IMR-90 (cell line): ENCODE results near the gene ADISSP. TPM values are rescaled to one million over a fixed set of nuclear protein-coding genes. Genes with fewer than 3 reads are reported as not detected.

ENCODE experiments used
- ATAC-seq: fragments of 200-7000 bp; cut with Tn5 transposase; 2 replicates; pipeline ENCODE4 v1.9.1; 2020; ENCODE audit warnings: low read depth, mild to moderate bottlenecking, moderate library complexity
- BruUV-seq: library from RNA; stranded (reverse); fragments of 400-500 nt; replicated peaks from 2 replicates; lab custom pipeline; 2021; lab: Mats Ljungman, UMichigan
- CTCF ChIA-PET: fragments of 300-600 bp; formaldehyde crosslinking; extraction: SDS; loops from one replicate; lab custom pipeline; 2021; ENCODE audit warnings: antibody characterized with exemption; lab: Yijun Ruan, JAX
- POLR2A ChIA-PET: fragments of 300-600 bp; sonication (Branson Sonifier 250); formaldehyde crosslinking; loops from one replicate; lab custom pipeline; 2022; ENCODE audit warnings: antibody characterized with exemption; ENCODE audit not compliant: unreplicated experiment; lab: Charles Lee
- DNase-seq: peaks from one replicate; pipeline ENCODE4 v3.0.0; 2013
- H2AFZ ChIP-seq: replicated peaks from 2 replicates; pipeline ENCODE3; 2013; ENCODE audit warnings: low read length, mild to moderate bottlenecking; ENCODE audit not compliant: poor library complexity
- H2AK5ac ChIP-seq: 2 replicates; pipeline ENCODE4 v1.6.1; 2013; ENCODE audit warnings: low read depth, low read length, inconsistent platforms
- H2AK9ac ChIP-seq: replicated peaks from 2 replicates; pipeline ENCODE3; 2013; ENCODE audit warnings: mild to moderate bottlenecking, low read depth, low read length, moderate library complexity; ENCODE audit not compliant: poor library complexity
- H2BK120ac ChIP-seq: 2 replicates; pipeline ENCODE4 v1.6.1; 2013; ENCODE audit warnings: low read depth, low read length, inconsistent platforms
- H2BK15ac ChIP-seq: 3 replicates; pipeline ENCODE4 v1.6.1; 2013; ENCODE audit warnings: low read depth, low read length, inconsistent platforms
- H2BK20ac ChIP-seq: 2 replicates; pipeline ENCODE4 v1.6.1; 2013; ENCODE audit warnings: low read depth, mild to moderate bottlenecking, inconsistent platforms, low read length, moderate library complexity
- H2BK5ac ChIP-seq: 2 replicates; pipeline ENCODE4 v1.6.1; 2013; ENCODE audit warnings: mild to moderate bottlenecking, low read depth, low read length, inconsistent platforms; ENCODE audit not compliant: poor library complexity, severe bottlenecking
- H3K14ac ChIP-seq: replicated peaks from 2 replicates; pipeline ENCODE4 v1.6.1; 2013; ENCODE audit warnings: low read depth, low read length, inconsistent platforms
- H3K18ac ChIP-seq: 2 replicates; pipeline ENCODE4 v1.6.1; 2013; ENCODE audit warnings: low read depth, low read length, control low read depth
- H3K23ac ChIP-seq: 2 replicates; pipeline ENCODE4 v1.6.1; 2013; ENCODE audit warnings: low read depth, low read length, inconsistent platforms
- H3K27ac ChIP-seq: 2 replicates; pipeline ENCODE4 v1.5.1; 2013; ENCODE audit warnings: mild to moderate bottlenecking, control low read depth, low read length; ENCODE audit not compliant: insufficient read depth
- H3K27me3 ChIP-seq: 2 replicates; pipeline ENCODE4 v1.6.1; 2013; ENCODE audit warnings: low read length; ENCODE audit not compliant: control insufficient read depth, insufficient read depth
- H3K36me3 ChIP-seq: 2 replicates; pipeline ENCODE4 v1.6.1; 2013; ENCODE audit warnings: low read length, mixed read lengths; ENCODE audit not compliant: control insufficient read depth, insufficient read depth
- H3K4ac ChIP-seq: 2 replicates; pipeline ENCODE4 v1.6.1; 2013; ENCODE audit warnings: low read depth, low read length, inconsistent platforms
- H3K4me1 ChIP-seq: 2 replicates; pipeline ENCODE4 v1.6.1; 2013; ENCODE audit warnings: low read length, mixed read lengths; ENCODE audit not compliant: control insufficient read depth, insufficient read depth
- H3K4me2 ChIP-seq: 2 replicates; pipeline ENCODE4 v1.6.1; 2013; ENCODE audit warnings: low read depth, mild to moderate bottlenecking, control low read depth, low read length, moderate library complexity
- H3K4me3 ChIP-seq: 2 replicates; pipeline ENCODE4 v1.5.1; 2013; ENCODE audit warnings: low read depth, mild to moderate bottlenecking, control low read depth, low read length, moderate library complexity; ENCODE audit not compliant: insufficient read depth
- H3K56ac ChIP-seq: 2 replicates; pipeline ENCODE4 v1.6.1; 2013; ENCODE audit warnings: low read length, inconsistent platforms; ENCODE audit not compliant: insufficient read depth; ENCODE audit errors: extremely low read depth
- H3K79me1 ChIP-seq, 2 experiments: 2 replicates each; pipeline ENCODE4 v1.6.1; 2013; ENCODE audit warnings: low read length in 2 of 2, inconsistent platforms in 1 of 2, low read depth in 1 of 2
- H3K9ac ChIP-seq: 2 replicates; pipeline ENCODE4 v1.6.1; 2013; ENCODE audit warnings: low read depth, low read length, control low read depth
- H3K9me1 ChIP-seq: 2 replicates; pipeline ENCODE4 v1.6.1; 2013; ENCODE audit warnings: low read length, inconsistent platforms; ENCODE audit not compliant: insufficient read depth
- H3K9me3 ChIP-seq: 2 replicates; pipeline ENCODE4 v1.6.1; 2013; ENCODE audit warnings: low read length; ENCODE audit not compliant: control insufficient read depth, insufficient read depth
- H4K20me1 ChIP-seq: 2 replicates; pipeline ENCODE4 v1.6.1; 2013; ENCODE audit warnings: low read length, inconsistent platforms; ENCODE audit not compliant: insufficient read depth
- H4K5ac ChIP-seq: 2 replicates; pipeline ENCODE4 v1.6.1; 2013; ENCODE audit warnings: mild to moderate bottlenecking, low read depth, low read length, control low read depth
- H4K8ac ChIP-seq, 2 experiments: 2 replicates each; pipeline ENCODE4 v1.6.1; 2013; ENCODE audit warnings: low read depth in 2 of 2, low read length in 2 of 2, control low read depth in 1 of 2, inconsistent platforms in 1 of 2
- H4K91ac ChIP-seq: 2 replicates; pipeline ENCODE4 v1.6.1; 2013; ENCODE audit warnings: low read depth, low read length, inconsistent platforms; ENCODE audit not compliant: insufficient read depth
- BHLHE40 ChIP-seq: fragments of 150-350 bp; IDR thresholded peaks from 2 replicates; pipeline ENCODE4 v1.6.1; 2016; ENCODE audit warnings: mild to moderate bottlenecking, low read depth, low read length
- CEBPB ChIP-seq: IDR thresholded peaks from 2 replicates; pipeline ENCODE4 v1.6.1; 2012; ENCODE audit warnings: low read depth, low read length, improper control_type of control experiment
- CHD1 ChIP-seq: IDR thresholded peaks from 2 replicates; pipeline ENCODE4 v1.6.1; 2012; ENCODE audit warnings: low read depth, low read length, improper control_type of control experiment
- CTCF ChIP-seq: conservative IDR thresholded peaks from 2 replicates; pipeline ENCODE4 v1.5.1; 2012; ENCODE audit warnings: mild to moderate bottlenecking, low read depth, low read length, improper control_type of control experiment
- ELK1 ChIP-seq: fragments of 150-350 bp; IDR thresholded peaks from 2 replicates; pipeline ENCODE4 v1.6.1; 2016; ENCODE audit warnings: low read depth, mild to moderate bottlenecking, low read length, moderate library complexity, borderline replicate concordance
- FOS ChIP-seq: fragments of 150-350 bp; IDR thresholded peaks from 2 replicates; pipeline ENCODE4 v1.6.1; 2016; ENCODE audit warnings: low read depth, low read length
- MAFK ChIP-seq: IDR thresholded peaks from 2 replicates; pipeline ENCODE4 v1.6.1; 2012; ENCODE audit warnings: low read depth, low read length, improper control_type of control experiment
- MAZ ChIP-seq: IDR thresholded peaks from 2 replicates; pipeline ENCODE4 v1.6.1; 2012; ENCODE audit warnings: low read depth, mild to moderate bottlenecking, low read length, improper control_type of control experiment, moderate library complexity, borderline replicate concordance
- MXI1 ChIP-seq: IDR thresholded peaks from 2 replicates; pipeline ENCODE4 v1.6.1; 2012; ENCODE audit warnings: low read depth, mild to moderate bottlenecking, low read length, moderate library complexity, borderline replicate concordance
- NFE2L2 ChIP-seq: fragments of 150-350 bp; IDR thresholded peaks from 2 replicates; pipeline ENCODE4 v1.6.1; 2016; ENCODE audit warnings: low read depth, mild to moderate bottlenecking, low read length
- POLR2A ChIP-seq: IDR thresholded peaks from 2 replicates; pipeline ENCODE4 v1.6.1; 2012; ENCODE audit warnings: mild to moderate bottlenecking, low read depth, low read length
- RAD21 ChIP-seq: IDR thresholded peaks from 2 replicates; pipeline ENCODE4 v1.6.1; 2012; ENCODE audit warnings: low read length, improper control_type of control experiment
- RCOR1 ChIP-seq: IDR thresholded peaks from 2 replicates; pipeline ENCODE4 v1.6.1; 2012; ENCODE audit warnings: mild to moderate bottlenecking, low read length, improper control_type of control experiment; ENCODE audit not compliant: insufficient replicate concordance
- RFX5 ChIP-seq: IDR thresholded peaks from 2 replicates; pipeline ENCODE4 v1.8.0; 2012; ENCODE audit warnings: low read depth, mild to moderate bottlenecking, low read length, moderate library complexity
- SMC3 ChIP-seq: fragments of 150-350 bp; IDR thresholded peaks from 2 replicates; pipeline ENCODE4 v1.6.1; 2016; ENCODE audit warnings: low read depth, mild to moderate bottlenecking, antibody characterized with exemption, low read length, moderate library complexity
- USF2 ChIP-seq: fragments of 150-350 bp; IDR thresholded peaks from 2 replicates; pipeline ENCODE4 v1.6.1; 2017; ENCODE audit warnings: mild to moderate bottlenecking, antibody characterized with exemption, low read length, low read depth
- WGBS, 2 experiments: methylation state at CpG; one replicate each; pipeline versions ENCODE4 v1.1.5 to v1.1.7; 2013; ENCODE audit warnings: missing lambda C conversion rate in 2 of 2; ENCODE audit not compliant: insufficient read length in 1 of 2; ENCODE audit errors: extremely low coverage in 2 of 2; 5-methylcytosine and 5-hydroxymethylcytosine counted together
- dilution Hi-C: fragments of 300-500 bp; cut with HindIII; formaldehyde crosslinking; loops from one replicate; pipeline ENCODE4 v1.14.3; 2018; ENCODE audit warnings: low sequenced_read_pairs; ENCODE audit not compliant: unreplicated experiment
- in situ Hi-C: fragments of 300-500 bp; cut with MboI; formaldehyde crosslinking; loops from 3 replicates; pipeline ENCODE4 v1.14.3; 2019; ENCODE audit warnings: low sequenced_read_pairs, inconsistent platforms, mixed read lengths
- intact Hi-C: fragments of 100-400 bp; cut with micrococcal nuclease; formaldehyde crosslinking; loops from 2 replicates; pipeline ENCODE4 v1.10.0; 2022
- polyA plus RNA-seq, 3 experiments: library from polyadenylated mRNA; depleted of rRNA; stranded (reverse); fragments of >200 nt; gene quantifications; 2 replicates each; pipeline ENCODE4 v1.2.3, GENCODE V29; 2012; ENCODE audit warnings: low replicate concordance in 1 of 3
- total RNA-seq: library from RNA; depleted of rRNA; stranded (reverse); fragments of >200 nt; gene quantifications from 2 replicates; pipeline ENCODE4 v1.2.3, GENCODE V29; 2012

ADISSP gene
- total and polyA plus RNA-seq, 2 of the 4 experiments (the other 2 are of a cell fraction), result 31.9 to 58.2 TPM

- ChIA-PET POLR2A (no interaction called here), CTCF (interaction anchor here (1.0 kb wide), 1 partner anchor 8 kb away, joined by 3 read pairs; the partner anchor contains the start of gene ADISSP)
- H3K14ac ChIP-seq, result no peak overlapping the region
- H2AK9ac ChIP-seq, result no peak overlapping the region
- H3K4me1 ChIP-seq, result no peaks in the 10 kb centered on the region; the same call in 1 of the 2 replicates
- no peak overlapping the region for H4K8ac ChIP-seq
- no peaks in the 10 kb centered on the region for H3K9me3 ChIP-seq
- peaks cover 9% of the 10 kb centered on the region; the same call in 1 of the 2 replicates for H3K36me3 ChIP-seq
- no peak overlapping the region for H3K4me3 ChIP-seq
- H2BK120ac ChIP-seq, result no peak overlapping the region
- no peak overlapping the region for H3K27ac ChIP-seq
- H4K91ac ChIP-seq, result no peak overlapping the region
- H2BK15ac ChIP-seq, result no peak overlapping the region
- peaks cover 5% of the 10 kb centered on the region for H3K9me1 ChIP-seq
- no peaks in the 10 kb centered on the region for H3K27me3 ChIP-seq
- no peak overlapping the region for H2BK20ac ChIP-seq
- H3K4me2 ChIP-seq, result no peak overlapping the region
- no peak overlapping the region for H3K23ac ChIP-seq
- ATAC-seq, result no peak
- no peak overlapping the region for H3K56ac ChIP-seq
- intact Hi-C loops, result no loop called here
- TF ChIP-seq RAD21, result no peak
- no peak for TF ChIP-seq USF2
- no peak for TF ChIP-seq NFE2L2
- no peak for TF ChIP-seq MAFK
- no peak for TF ChIP-seq SMC3
- no peak for TF ChIP-seq CHD1
- no peak for TF ChIP-seq POLR2A
- no peak for TF ChIP-seq FOS
- no peak for TF ChIP-seq CTCF
- TF ChIP-seq CEBPB, result no peak
- no peak for TF ChIP-seq RCOR1
- no peak for TF ChIP-seq MXI1
- TF ChIP-seq ELK1, result no peak
- no peak for TF ChIP-seq RFX5
- TF ChIP-seq BHLHE40, result no peak
- TF ChIP-seq MAZ, result no peak
- BruUV-seq, result no TSS peak
- H3K4ac ChIP-seq, result no peak overlapping the region
- H3K79me1 ChIP-seq, result peaks cover 3 to 26% of the 10 kb centered on the region in 2 experiments; a peak in 3 of 4 replicates
- no peak overlapping the region for H4K5ac ChIP-seq
- 70% methylated on average over 8 of the region's 11 CpGs; no CpG with 5 or more reads in 1 of the 2 experiments for WGBS, 2 experiments
- H4K20me1 ChIP-seq, result peaks cover 9% of the 10 kb centered on the region; the same call in 1 of the 2 replicates
- no peak overlapping the region for H3K9ac ChIP-seq
- H2AK5ac ChIP-seq, result no peak overlapping the region
- H2BK5ac ChIP-seq, result no peak overlapping the region
- H2AFZ ChIP-seq, result no peak overlapping the region
- in situ Hi-C loops, result no loop called here
- DNase-seq, result no peak
- H3K18ac ChIP-seq, result no peak overlapping the region
- dilution Hi-C loops, result no loop called here
Observed at GRCh38 chr20:3759316-3759823, 8.2 kb downstream of the ADISSP start.
